Bronchial smooth muscle cell (primary cell): ENCODE measurements around the gene EIF2B5. TPM values are rescaled to one million over a fixed set of nuclear protein-coding genes. Genes with fewer than 3 reads are reported as not detected.

ENCODE experiments used
- total RNA-seq: library from RNA; depleted of rRNA; stranded (reverse); fragments of >200 nt; gene quantifications from 2 replicates; pipeline ENCODE4 v1.2.1, GENCODE V29; 2014

The EIF2B5 gene
- 29.9 and 32.8 TPM in 2 replicates for total RNA-seq

GRCh38 chr3:184135149-184135910, at the start of gene EIF2B5:
Gene EIF2B5 (plus strand): TSS chr3:184135358. CDS start chr3:184135386, 28 bp downstream.

GRCh38 chr3:184096811-184097383, 38.3 kb upstream of the EIF2B5 start, which contains the start of gene HTR3E:
Gene HTR3E (plus strand): TSS chr3:184097064. CDS start chr3:184097530, 466 bp downstream.

GRCh38 chr3:184154885-184155643, 19.9 kb downstream of the EIF2B5 start, which contains the start of gene DVL3:
Gene DVL3 (plus strand): TSS chr3:184155377. CDS start chr3:184155636, 259 bp downstream.

GRCh38 chr3:184174646-184175492, 39.7 kb downstream of the EIF2B5 start, which contains the start of gene AP2M1:
Gene AP2M1 (plus strand): TSS chr3:184174855. CDS start chr3:184176994, 2,139 bp downstream.

GRCh38 chr3:184186184-184186901, 51.2 kb downstream of the EIF2B5 start, which contains the start of gene ABCF3:
Gene ABCF3 (plus strand): TSS chr3:184186199. CDS start chr3:184186208, 9 bp downstream.

Other genes starting within 250 kb of the EIF2B5 start
- gene ABCC5, start 117.5 kb upstream of the EIF2B5 start, total RNA-seq, result 13.9 and 23.1 TPM in 2 replicates
- gene HTR3D, start 103.6 kb upstream of the EIF2B5 start, total RNA-seq, result not detected in 2 replicates
- not detected in 2 replicates for gene HTR3C, start 82.3 kb upstream of the EIF2B5 start, total RNA-seq
- gene HTR3E, start 38.3 kb upstream of the EIF2B5 start, total RNA-seq, result not detected in 2 replicates
- gene DVL3, start 20.0 kb downstream of the EIF2B5 start, total RNA-seq, result 28.7 and 36.6 TPM in 2 replicates
- 624 and 646 TPM in 2 replicates for gene AP2M1, start 39.5 kb downstream of the EIF2B5 start, total RNA-seq
- 57.1 and 68.0 TPM in 2 replicates for gene ABCF3, start 50.8 kb downstream of the EIF2B5 start, total RNA-seq
- not detected in 2 replicates for gene VWA5B2, start 94.2 kb downstream of the EIF2B5 start, total RNA-seq
- gene ALG3, start 113.6 kb downstream of the EIF2B5 start, total RNA-seq, result 20.5 and 21.4 TPM in 2 replicates
- gene EEF1AKMT4, start 114.3 kb downstream of the EIF2B5 start, total RNA-seq, result 1.1 and 1.5 TPM in 2 replicates
- 0.16 TPM in 1 of 2 replicates, not detected in the other for gene CAMK2N2, start 126.2 kb downstream of the EIF2B5 start, total RNA-seq
- not detected in 2 replicates for gene ECE2, start 140.7 kb downstream of the EIF2B5 start, total RNA-seq
- gene PSMD2, start 163.9 kb downstream of the EIF2B5 start, total RNA-seq, result 431 and 478 TPM in 2 replicates
- gene EIF4G1, start 179.2 kb downstream of the EIF2B5 start, total RNA-seq, result 222 and 223 TPM in 2 replicates
- 15.0 and 19.2 TPM in 2 replicates for gene FAM131A, start 202.2 kb downstream of the EIF2B5 start, total RNA-seq
- gene CLCN2, start 226.2 kb downstream of the EIF2B5 start, total RNA-seq, result 3.5 and 4.6 TPM in 2 replicates
- 60.3 and 62.1 TPM in 2 replicates for gene POLR2H, start 226.4 kb downstream of the EIF2B5 start, total RNA-seq
- gene THPO, start 242.8 kb downstream of the EIF2B5 start, total RNA-seq, result 0.16 and 0.52 TPM in 2 replicates
- gene CHRD, start 244.7 kb downstream of the EIF2B5 start, total RNA-seq, result 1.1 and 6.1 TPM in 2 replicates